HEK293T (cell line): ENCODE measurements around the gene SLC38A10.

Experiments
- ELF4 ChIP-seq: fragments of 450-650 bp; IDR thresholded peaks from 2 replicates; pipeline ENCODE4 v1.6.1; 2017; ENCODE audit warnings: antibody characterized with exemption
- FOXM1 ChIP-seq: fragments of 450-650 bp; IDR thresholded peaks from 2 replicates; pipeline ENCODE4 v1.6.1; 2017; ENCODE audit warnings: mild to moderate bottlenecking, borderline replicate concordance

- TF ChIP-seq FOXM1 (no peak), ELF4 (no peak)
These were observed 41.3 kb upstream of the SLC38A10 start for GRCh38 chr17:81336296-81336929.
